K562 (cell line): ENCODE data around the gene CUL3. TPM values are rescaled to one million over a fixed set of nuclear protein-coding genes. Genes with fewer than 3 reads are reported as not detected.
A peak's percentile ranks its signal among the peaks of the same experiment; 100 is the strongest.

Experiments
- ARID3B ChIP-seq: fragments of 250-450 bp; sonication (Bioruptor Pico); IDR thresholded peaks from 2 replicates; pipeline ENCODE4 v1.4.0; 2020; ENCODE audit warnings: borderline replicate concordance
- ATF2 ChIP-seq: sonication (generic); formaldehyde crosslinking; IDR thresholded peaks from 2 replicates; pipeline ENCODE4 v1.8.1; 2022; ENCODE audit warnings: missing genetic modification reagents
- CC2D1A ChIP-seq: fragments of 450-650 bp; IDR thresholded peaks from 2 replicates; pipeline ENCODE4 v1.6.1; 2017; ENCODE audit warnings: mild to moderate bottlenecking
- FOXK2 ChIP-seq, 2 experiments: fragments of 450-650 bp; IDR thresholded peaks in 1 of 2; conservative IDR thresholded peaks in 1 of 2; 2 replicates each; pipeline ENCODE4 v1.6.1; 2016; ENCODE audit warnings: low read depth in 2 of 2, mild to moderate bottlenecking in 1 of 2
- GTF2F1 ChIP-seq: IDR thresholded peaks from 2 replicates; pipeline ENCODE4 v1.6.1; 2011; ENCODE audit warnings: low read depth, low read length, improper control_type of control experiment
- HDAC3 ChIP-seq: fragments of 450-650 bp; IDR thresholded peaks from 2 replicates; pipeline ENCODE4 v1.6.1; 2018; ENCODE audit warnings: borderline replicate concordance, mild to moderate bottlenecking, moderate library complexity; ENCODE audit not compliant: partially characterized antibody
- HNRNPLL ChIP-seq: fragments of 200-400 bp; formaldehyde crosslinking; IDR thresholded peaks from 2 replicates; pipeline ENCODE4 v1.6.1; 2017; ENCODE audit warnings: low read length, low read depth, mild to moderate bottlenecking; ENCODE audit not compliant: poor library complexity, severe bottlenecking
- MAX ChIP-seq: sonication (generic); formaldehyde crosslinking; IDR thresholded peaks from 2 replicates; pipeline ENCODE4 v1.9.0; 2022; ENCODE audit warnings: mild to moderate bottlenecking, missing genetic modification reagents
- MAZ ChIP-seq, 2 experiments: fragments of 450-650 bp in 1 of 2; sonication (generic) in 1 of 2; formaldehyde crosslinking; IDR thresholded peaks in 1 of 2; conservative IDR thresholded peaks in 1 of 2; 2 replicates each; pipeline versions ENCODE4 v1.4.0 to v1.5.0; 2020; ENCODE audit warnings: mild to moderate bottlenecking in 1 of 2, missing genetic modification reagents in 1 of 2
- NKRF ChIP-seq: fragments of 450-650 bp; IDR thresholded peaks from 2 replicates; pipeline ENCODE4 v1.6.1; 2016; ENCODE audit warnings: borderline replicate concordance
- PRDM10 ChIP-seq: fragments of 450-650 bp; IDR thresholded peaks from 2 replicates; pipeline ENCODE4 v1.6.1; 2018; ENCODE audit not compliant: partially characterized antibody
- YY1 ChIP-seq, 3 experiments: IDR thresholded peaks; 2 replicates each; pipeline ENCODE4 v1.6.1; 2011; ENCODE audit warnings: low read length in 2 of 3, mild to moderate bottlenecking in 2 of 3, moderate library complexity in 2 of 3, borderline replicate concordance in 1 of 3, control low read depth in 1 of 3, low read depth in 1 of 3; ENCODE audit not compliant: insufficient read depth in 3 of 3, insufficient replicate concordance in 2 of 3, control insufficient read depth in 1 of 3, insufficient read length in 1 of 3; ENCODE audit errors: extremely low read depth in 1 of 3
- ZBTB9 ChIP-seq: fragments of 450-650 bp; formaldehyde crosslinking; IDR thresholded peaks from 2 replicates; pipeline ENCODE4 v1.4.0; 2020; ENCODE audit warnings: mild to moderate bottlenecking, moderate library complexity
- polyA plus RNA-seq, 8 experiments: library from polyadenylated mRNA; depleted of rRNA in 4 of 8; stranded (reverse) in 5 of 8; unstranded in 3 of 8; fragments of >200 nt; fragmentation: Nextera tagmentation in 2 of 8; fragmentation: Illumina TruSeq in 1 of 8; extraction: Ambion mirVana in 2 of 8; extraction: Trizol in 1 of 8; gene quantifications; 2 replicates each; pipeline versions ENCODE4 v1.2.1 to v1.2.3, GENCODE V29; 2011 to 2014; ENCODE audit warnings: inconsistent platforms in 1 of 8, missing spikeins in 1 of 8
- total RNA-seq, 7 experiments: library from RNA; depleted of rRNA in 6 of 7; stranded (reverse); fragments of >200 nt in 6 of 7; fragmentation: Illumina TruSeq in 2 of 7; extraction: Trizol in 2 of 7; gene quantifications; 2 replicates each; pipeline versions ENCODE4 v1.2.1 to v1.2.3, GENCODE V29; 2011 to 2021; ENCODE audit warnings: low replicate concordance in 1 of 7

Gene CUL3
- total and polyA plus RNA-seq, 9 of the 15 experiments (the other 6 are each of a cell fraction or from before 2014, with no cell fraction given): 31.5 to 71.9 (median 56.4) TPM

GRCh38 chr2:224585211-224586088 lies at the start of gene CUL3 (continued):
- TF ChIP-seq ATF2 (CRISPR knock-in tag) (no peak), GTF2F1 (no peak), HNRNPLL (peak; percentile 21), FOXK2 (conservative IDR thresholded peaks at IDR 0.05 in 1 of 2, IDR thresholded peaks at IDR 0.05 in 1 of 2; ENCODE audit: low read depth in 2 of 2) (peak; percentile 21 to 24; a peak in 2 of 4 replicates), ZBTB9 (CRISPR knock-in tag) (no peak), CC2D1A (peak; percentile 96), NKRF (peak; percentile 41; the same call in 1 of the 2 replicates), HDAC3 (no peak), ARID3B (no peak), PRDM10 (peak; percentile 27), MAZ (CRISPR knock-in tag; conservative IDR thresholded peaks at IDR 0.05 in 1 of 2, IDR thresholded peaks at IDR 0.05 in 1 of 2) (peak; percentile 91 to 95), YY1 (IDR thresholded peaks at IDR 0.05; ENCODE audit: borderline replicate concordance in 1 of 3, control insufficient read depth in 1 of 3, extremely low read depth in 1 of 3, insufficient read depth in 3 of 3, insufficient read length in 1 of 3, insufficient replicate concordance in 2 of 3, low read depth in 1 of 3, low read length in 2 of 3) (peak in 2 of 3 experiments; percentile 63 to 72), MAX (CRISPR knock-in tag) (peak; percentile 78)
